NCI-H1694 treated with DMSO at 0.1 percent for 48 hours (cell line): ENCODE results near the gene HLA-DOB.
A peak's percentile ranks its signal among the peaks of the same experiment; 100 is the strongest.

Source experiments
- DNase-seq: peaks from one replicate; lab custom pipeline; 2025; lab: John Stamatoyannopoulos, UW

Gene HLA-DOB

GRCh38 chr6:32843331-32843978 is 26.7 kb upstream of the HLA-DOB start:
- no peak for DNase-seq

DNA sequence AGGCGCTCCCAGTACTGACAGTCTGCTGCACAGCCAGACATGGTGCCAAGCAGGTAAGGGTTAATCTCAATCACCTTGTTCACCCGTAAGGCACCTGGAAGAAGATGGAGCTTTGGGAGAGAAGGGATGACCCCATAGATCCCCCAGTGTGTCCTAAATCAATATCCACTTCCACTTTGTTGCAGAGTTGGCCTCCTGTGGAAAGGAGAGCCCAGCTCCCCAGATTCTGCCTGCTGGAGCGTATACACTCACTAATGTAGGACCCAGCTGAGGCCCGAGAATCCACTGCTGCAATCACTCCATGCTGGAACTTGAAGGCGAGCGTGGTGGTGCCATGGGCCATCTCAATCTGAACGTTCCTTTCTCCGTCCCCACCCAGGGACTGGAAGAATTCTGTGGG is 25.9 kb upstream of the HLA-DOB start:
- no peak for DNase-seq

DNA sequence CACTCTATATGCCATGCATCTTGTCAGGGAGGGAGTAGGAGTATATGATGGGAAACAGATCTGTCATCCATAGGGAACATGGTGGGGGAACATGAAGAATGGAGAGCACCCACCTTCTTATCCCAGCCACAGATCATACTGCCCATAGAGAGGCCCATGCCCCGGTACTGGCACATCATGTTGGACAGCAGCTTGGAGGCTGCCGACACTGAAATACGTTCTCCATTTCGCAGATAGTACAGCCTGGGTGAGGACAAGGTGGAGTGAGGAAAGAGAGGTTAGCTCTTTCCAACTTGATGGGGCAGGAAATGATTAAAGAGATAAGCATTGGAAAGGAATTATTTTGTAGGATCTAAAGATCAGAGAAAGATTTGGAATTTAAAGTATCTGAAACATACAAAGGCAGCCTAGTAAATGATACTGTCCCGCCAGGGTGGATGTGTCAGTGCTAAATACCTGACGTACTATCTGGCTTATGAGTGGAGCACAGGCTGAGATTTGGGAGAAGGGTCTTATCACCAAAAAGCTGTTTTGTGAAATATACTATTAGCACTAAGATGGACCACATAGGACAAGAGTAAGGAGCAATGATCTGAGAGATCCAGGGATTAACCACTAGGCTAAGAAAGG is 25.3 kb upstream of the HLA-DOB start:
- DNase-seq: no peak

GRCh38 chr6:32840604-32841246 is 23.9 kb upstream of the HLA-DOB start:
- DNase-seq: no peak

DNA sequence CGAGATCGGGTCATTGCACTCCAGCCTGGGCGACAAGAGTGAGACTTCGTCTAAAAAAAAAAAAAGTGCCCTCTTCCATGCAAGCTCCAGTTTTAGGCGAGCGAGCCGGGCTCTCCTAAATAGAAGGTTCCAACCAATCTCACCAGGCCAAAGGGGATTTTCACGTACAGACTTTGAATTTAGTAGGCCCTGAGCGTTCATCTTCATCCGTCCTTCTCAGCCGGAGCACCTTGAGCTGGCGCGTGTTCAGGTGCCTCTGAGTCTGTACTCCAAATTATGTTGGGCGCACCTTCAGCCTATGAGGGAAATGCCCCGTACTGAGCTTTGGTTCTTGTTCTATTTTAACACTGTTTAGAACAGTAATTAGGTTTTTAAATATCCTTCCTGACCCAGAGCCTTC is 22.6 kb upstream of the HLA-DOB start:
- no peak for DNase-seq

DNA sequence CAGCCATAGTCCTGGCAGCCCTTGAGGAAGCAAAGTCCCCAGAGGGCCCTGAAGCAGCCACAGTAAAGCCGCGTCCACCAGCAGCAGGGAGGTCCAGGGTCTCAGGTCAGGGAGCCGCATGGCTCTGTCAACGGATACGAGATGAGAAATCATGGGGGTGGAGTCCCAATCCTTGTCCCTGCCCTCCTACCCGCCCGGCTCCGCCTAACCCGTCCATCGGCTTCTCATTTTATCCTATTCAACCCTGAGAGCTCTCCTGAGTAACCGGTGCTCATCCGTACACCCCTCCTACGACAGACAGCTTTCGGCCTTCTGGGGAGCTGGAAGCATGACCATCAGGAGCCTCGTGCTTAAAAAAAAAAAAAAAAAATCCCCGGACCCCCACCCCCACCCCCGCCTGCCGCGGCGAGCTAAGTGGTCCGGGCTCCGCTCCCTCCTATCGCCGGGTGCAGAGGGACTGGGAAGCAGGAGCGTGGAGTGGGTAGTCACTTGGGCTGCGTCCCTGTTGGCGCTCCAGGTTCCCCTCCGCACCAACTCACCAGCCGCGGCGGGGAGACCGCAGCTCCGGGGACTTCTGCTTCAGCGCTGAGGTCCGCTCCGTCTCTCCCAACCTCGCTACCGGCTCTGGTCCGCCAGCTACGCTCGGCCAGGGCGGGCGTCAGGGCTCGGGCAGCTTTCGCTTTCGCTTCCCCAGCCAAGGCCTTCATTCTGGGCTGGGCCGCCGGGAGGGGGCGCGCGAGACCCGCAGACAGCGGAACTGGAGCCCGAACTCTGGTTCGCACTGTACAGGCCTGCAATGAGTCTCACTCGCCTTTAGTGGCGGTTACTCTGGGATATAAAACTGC is 21.5 kb upstream of the HLA-DOB start, which contains the start of gene TAP2:
Gene TAP2 (minus strand): TSS at position 626 of the 845 bp plus-strand sequence. CDS start 506 bp downstream, at position 120.
- DNase-seq: peak; percentile 73

DNA sequence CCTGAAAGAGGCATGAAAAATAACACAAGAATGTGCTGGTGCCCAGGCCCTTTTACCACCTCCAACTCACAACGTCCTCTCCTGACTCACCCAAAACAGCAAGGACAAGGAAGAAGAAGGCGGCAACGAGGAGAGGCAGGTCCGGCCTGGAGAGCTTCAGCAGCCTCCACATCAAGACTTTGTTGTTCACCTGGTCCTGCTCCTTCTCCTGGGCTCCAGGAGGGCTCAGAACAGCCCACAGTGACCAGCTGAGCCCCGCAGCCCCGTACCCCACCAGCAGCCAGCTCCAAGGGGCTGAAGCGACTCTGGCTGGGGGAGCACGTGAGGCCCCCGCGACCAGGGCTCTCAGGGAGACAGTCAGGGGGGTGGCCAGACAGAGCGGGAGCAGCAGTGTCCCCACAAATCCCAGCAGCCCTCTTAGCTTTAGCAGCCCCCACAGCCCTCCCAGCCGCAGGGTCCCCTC is 20.9 kb upstream of the HLA-DOB start:
- DNase-seq: no peak

DNA sequence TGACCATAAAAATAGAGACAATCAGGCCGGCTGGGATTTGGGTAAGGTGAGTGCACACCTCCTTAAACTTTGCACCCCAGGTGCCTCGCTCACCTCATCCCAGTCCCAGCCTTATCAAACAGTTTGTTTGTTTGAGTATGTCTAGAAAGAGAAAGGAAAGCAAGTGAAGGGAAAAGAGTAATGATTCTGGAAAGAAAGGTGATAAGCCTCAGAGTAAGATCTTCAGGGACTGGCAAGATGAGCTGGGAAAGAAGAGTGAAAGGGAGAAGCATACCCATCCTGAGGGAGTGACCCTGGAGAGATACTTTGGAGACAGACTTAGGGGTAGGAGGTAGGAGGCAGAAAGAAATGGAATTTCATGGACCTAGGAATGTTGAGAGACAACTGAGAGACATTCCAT is 20.1 kb upstream of the HLA-DOB start:
- no peak for DNase-seq

DNA sequence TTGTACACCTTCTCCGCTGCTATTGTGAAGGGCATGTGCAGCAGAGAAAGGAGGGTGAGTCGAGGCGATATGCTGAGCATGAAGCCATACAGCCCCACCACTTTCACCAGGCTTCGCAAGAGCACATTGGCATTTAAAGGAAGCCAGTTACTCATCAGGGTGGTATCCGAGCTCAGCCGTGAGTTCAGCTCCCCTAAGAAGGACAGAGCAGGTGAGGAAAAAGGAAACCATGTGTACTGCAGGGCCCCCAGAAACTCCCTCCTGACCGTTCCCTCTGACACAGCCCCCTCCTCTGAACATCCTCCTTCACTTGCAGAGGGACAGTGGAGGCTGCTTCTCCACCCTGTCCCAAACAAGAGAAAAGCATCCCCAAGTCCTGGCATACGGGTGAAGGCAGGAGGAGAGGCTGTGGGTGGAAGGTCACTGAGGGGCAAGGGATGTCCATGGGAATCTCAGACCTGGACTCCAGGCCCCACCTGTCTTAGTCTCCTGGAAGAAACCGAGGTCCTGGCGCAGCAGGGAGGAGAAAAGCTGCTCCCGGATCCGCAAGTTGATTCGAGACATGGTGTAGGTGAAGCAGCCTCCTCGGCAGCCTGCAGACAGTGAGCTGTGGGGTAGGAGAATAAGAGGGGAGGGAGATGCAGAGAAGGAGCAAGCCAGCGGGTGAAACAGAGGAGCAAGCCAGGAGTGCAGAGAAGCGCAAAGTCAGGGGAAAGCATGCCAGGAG is 18.5 kb upstream of the HLA-DOB start:
- DNase-seq: no peak

- DNase-seq: no peak
These were observed 16.9 kb upstream of the HLA-DOB start for GRCh38 chr6:32833664-32834063.

DNA sequence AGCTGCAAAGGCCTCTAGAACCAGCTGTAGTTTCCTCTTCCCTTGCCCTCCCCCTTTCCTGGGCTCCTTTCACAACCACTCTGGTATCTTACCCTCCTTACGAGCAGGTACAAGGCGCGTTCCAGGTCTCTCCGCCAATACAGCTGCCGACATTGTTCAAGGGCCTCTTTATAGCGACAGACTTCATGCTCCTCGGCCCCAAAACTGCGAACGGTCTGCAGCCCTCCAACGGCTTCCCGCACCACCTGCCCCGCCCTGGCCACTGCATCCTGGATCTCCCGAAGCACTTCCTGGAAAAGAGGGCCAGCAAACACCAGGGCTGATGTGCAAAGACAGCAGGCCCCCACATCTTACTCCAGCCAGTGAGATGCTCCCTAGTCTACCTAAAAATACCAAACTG is 15.7 kb upstream of the HLA-DOB start:
- no peak for DNase-seq

DNA sequence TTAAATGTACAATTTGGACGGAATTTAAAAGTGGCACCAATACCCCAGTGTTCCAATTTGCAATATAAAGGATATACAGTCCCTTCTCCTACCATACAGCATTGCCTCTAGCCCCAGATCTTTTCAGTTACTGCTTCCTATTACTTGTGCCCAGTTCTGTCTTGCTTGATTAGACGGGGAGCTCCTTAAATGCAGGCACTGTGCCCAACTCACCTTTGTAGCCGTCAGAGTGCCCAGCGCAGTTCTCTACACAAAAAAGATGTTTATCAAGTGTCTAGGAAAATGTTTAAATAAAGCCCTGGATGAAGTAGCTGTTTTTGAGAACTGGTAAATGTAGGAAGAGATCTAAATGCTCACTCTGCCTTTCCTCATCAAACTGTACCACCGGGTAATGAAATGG is 14.1 kb upstream of the HLA-DOB start:
- DNase-seq: no peak

GRCh38 chr6:32830017-32830416 is 13.2 kb upstream of the HLA-DOB start:
- DNase-seq: no peak

GRCh38 chr6:32829495-32829894 is 12.7 kb upstream of the HLA-DOB start:
- no peak for DNase-seq

- no peak for DNase-seq
These were observed 10.2 kb upstream of the HLA-DOB start for GRCh38 chr6:32827025-32827424.

- DNase-seq: no peak
These were observed 9.2 kb upstream of the HLA-DOB start for GRCh38 chr6:32825966-32826365.

- DNase-seq: no peak
These were observed 2.9 kb upstream of the HLA-DOB start for GRCh38 chr6:32819729-32820128.

GRCh38 chr6:32818867-32819266 is 2.1 kb upstream of the HLA-DOB start:
- no peak for DNase-seq

DNA sequence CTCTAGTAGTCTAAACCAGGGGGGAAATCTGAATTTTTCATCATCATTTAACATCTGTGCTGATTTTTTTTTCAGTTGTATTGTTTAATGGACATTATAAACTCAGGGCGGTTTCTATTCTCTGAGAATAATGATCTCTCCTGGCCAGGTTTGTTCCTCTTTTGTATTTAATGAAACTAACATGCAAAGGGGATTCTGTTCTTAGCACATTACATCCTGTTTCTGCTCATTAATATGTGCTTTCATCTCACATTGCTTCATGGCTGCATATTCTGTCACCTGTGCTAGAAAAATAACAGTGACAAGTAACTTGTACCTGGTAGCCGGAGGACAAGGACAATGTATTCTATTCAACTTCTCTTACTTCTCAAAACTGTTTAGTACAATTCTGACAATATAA is 806 bp downstream of the HLA-DOB start:
- DNase-seq: no peak

- no peak for DNase-seq
These were observed 1.7 kb downstream of the HLA-DOB start for GRCh38 chr6:32815115-32815514.

- DNase-seq: no peak
These were observed 2.7 kb downstream of the HLA-DOB start for GRCh38 chr6:32814145-32814544.

DNA sequence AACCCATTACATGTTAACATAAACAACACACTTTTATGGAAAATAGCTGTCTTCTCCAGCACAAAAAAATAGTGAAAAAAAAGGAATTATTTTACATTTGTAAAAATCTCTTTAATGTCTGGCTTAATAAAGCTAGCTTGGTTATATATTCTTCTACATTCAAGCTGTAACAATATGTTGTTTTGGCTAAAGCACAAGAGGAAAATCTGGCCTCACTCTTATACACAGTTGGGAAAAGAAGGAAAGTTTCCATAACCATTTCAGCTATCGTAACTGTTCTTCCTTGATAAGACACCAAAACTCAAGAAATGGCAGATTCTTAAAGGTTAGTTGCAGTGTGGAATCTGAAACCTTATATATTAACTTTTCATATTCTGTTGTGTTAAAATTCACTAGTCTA is 7.6 kb downstream of the HLA-DOB start:
- DNase-seq: no peak
